PC-9 (cell line): Measurements from ENCODE around the gene CCAR1. TPM values are rescaled to one million over a fixed set of nuclear protein-coding genes. Genes with fewer than 3 reads are reported as not detected.
"Not testable (repeated sequence)": the region's sequence is repeated elsewhere in the genome, so short reads cannot be mapped to it uniquely, and the experiment has no call there.

Source experiments
- BruUV-seq: library from RNA; stranded (reverse); fragments of 400-500 nt; replicated peaks from 2 replicates; lab custom pipeline; 2021; lab: Mats Ljungman, UMichigan
- CTCF ChIA-PET: fragments of 300-600 bp; sonication (Branson Sonifier 250); formaldehyde crosslinking; loops from one replicate; lab custom pipeline; 2022; ENCODE audit warnings: antibody characterized with exemption; lab: Charles Lee
- POLR2A ChIA-PET: fragments of 300-600 bp; sonication (Branson Sonifier 250); formaldehyde crosslinking; loops from one replicate; lab custom pipeline; 2022; ENCODE audit warnings: antibody characterized with exemption; ENCODE audit not compliant: unreplicated experiment; lab: Charles Lee
- DNase-seq, 2 experiments: peaks; one replicate each; pipeline versions ENCODE4 v3.0.0 to v3.0.0-alpha.2; 2015 to 2022; ENCODE audit warnings: mixed read lengths in 1 of 2
- H2AFZ ChIP-seq: fragments of 200-600 bp; sonication (generic); 2 replicates; pipeline ENCODE4 v1.8.1; 2017; ENCODE audit warnings: antibody characterized with exemption
- H3F3A ChIP-seq: fragments of 200-600 bp; sonication (generic); 2 replicates; pipeline ENCODE4 v1.8.1; 2017; ENCODE audit warnings: antibody characterized with exemption, mild to moderate bottlenecking, low read depth; ENCODE audit not compliant: insufficient read depth
- H3K27ac ChIP-seq: fragments of 200-600 bp; sonication (generic); 2 replicates; pipeline ENCODE4 v1.6.1; 2016; ENCODE audit warnings: mixed run types
- H3K27me3 ChIP-seq: fragments of 200-600 bp; sonication (generic); 2 replicates; pipeline ENCODE4 v1.6.1; 2016; ENCODE audit warnings: low read depth, mixed run types; ENCODE audit not compliant: insufficient read depth
- H3K36me3 ChIP-seq: fragments of 200-600 bp; sonication (generic); 2 replicates; pipeline ENCODE4 v1.6.1; 2016; ENCODE audit warnings: low read depth, mixed run types
- H3K4me1 ChIP-seq: fragments of 200-600 bp; sonication (generic); replicated peaks from 2 replicates; pipeline ENCODE4 v1.6.1; 2016; ENCODE audit warnings: mixed run types; ENCODE audit not compliant: insufficient read depth
- H3K4me2 ChIP-seq: fragments of 200-600 bp; sonication (generic); 2 replicates; pipeline ENCODE4 v1.6.1; 2017; ENCODE audit warnings: mixed run types
- H3K4me3 ChIP-seq: fragments of 200-600 bp; sonication (generic); 2 replicates; pipeline ENCODE4 v1.6.1; 2016; ENCODE audit warnings: mixed run types
- H3K79me2 ChIP-seq: fragments of 200-600 bp; sonication (generic); 2 replicates; pipeline ENCODE4 v1.6.1; 2017; ENCODE audit warnings: low read depth, mixed run types
- H3K9me2 ChIP-seq: fragments of 200-600 bp; sonication (generic); 2 replicates; pipeline ENCODE4 v1.8.1; 2017; ENCODE audit warnings: mild to moderate bottlenecking; ENCODE audit not compliant: insufficient read depth
- H3K9me3 ChIP-seq: fragments of 200-600 bp; sonication (generic); 2 replicates; pipeline ENCODE4 v1.8.1; 2016; ENCODE audit warnings: low read depth; ENCODE audit not compliant: insufficient read depth
- H4K20me1 ChIP-seq: fragments of 200-600 bp; sonication (generic); 2 replicates; pipeline ENCODE4 v1.8.1; 2017; ENCODE audit not compliant: insufficient read depth
- EZH2 ChIP-seq: fragments of 200-600 bp; sonication (generic); IDR thresholded peaks from 2 replicates; pipeline ENCODE4 v1.8.0; 2017; ENCODE audit warnings: antibody characterized with exemption, low read depth
- intact Hi-C: fragments of 100-400 bp; cut with micrococcal nuclease; formaldehyde crosslinking; loops from one replicate; pipeline ENCODE4 v1.10.0; 2022; ENCODE audit not compliant: unreplicated experiment
- total RNA-seq: library from RNA; stranded (reverse); gene quantifications from 2 replicates; pipeline ENCODE4 v1.2.3, GENCODE V29; 2021
- TF ChIP-seq, protein P1 (sequence below): fragments of 200-600 bp; sonication (generic); conservative IDR thresholded peaks from 2 replicates; pipeline ENCODE4 v1.6.1; 2017; ENCODE audit warnings: mixed run types, antibody characterized with exemption, mild to moderate bottlenecking, moderate library complexity

CCAR1 gene
- total RNA-seq, 1 experiment from 2014 or later = 98.3 TPM

- intact Hi-C loops = no loop called here
- POLR2A ChIA-PET = no interaction called here
These were observed 95.9 kb downstream of the CCAR1 start for GRCh38 chr10:68816796-68817412.

DNA sequence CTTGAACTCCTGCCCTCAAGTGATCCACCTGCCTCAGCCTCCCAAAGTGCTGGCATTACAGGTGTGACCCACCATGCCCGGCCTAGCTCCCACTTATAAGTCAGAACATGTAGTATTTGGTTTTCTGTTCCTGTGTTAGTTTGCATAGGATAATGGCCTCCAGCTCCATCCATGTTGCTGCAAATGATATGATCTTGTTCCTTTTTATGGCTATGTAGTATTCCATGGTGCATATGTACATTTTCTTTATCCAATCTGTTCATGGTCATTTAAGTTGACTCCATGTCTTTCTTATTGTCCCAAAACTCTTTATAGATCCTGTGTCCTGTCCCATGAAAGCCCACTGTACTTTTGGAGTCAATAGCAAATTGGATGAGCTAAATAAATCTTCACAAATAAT, 99.3 kb downstream of the CCAR1 start:
- CTCF ChIA-PET = interaction anchor here (0.6 kb wide), 1 partner anchor 18 kb away, joined by 6 read pairs; no protein-coding TSS in a partner anchor
- Histone ChIP-seq H3K4me1 (peaks cover 20% of the 10 kb centered on the region), H3F3A (peaks cover 21% of the 10 kb centered on the region)
- H3K4me3 ChIP-seq, H3K9me2 ChIP-seq, H3K9me3 ChIP-seq, H3K4me2 ChIP-seq, POLR2A ChIA-PET, intact Hi-C loops, DNase-seq, H4K20me1 ChIP-seq, H3K27me3 ChIP-seq, BruUV-seq, H2AFZ ChIP-seq, H3K36me3 ChIP-seq, H3K27ac ChIP-seq, H3K79me2 ChIP-seq: not testable (repeated sequence)

More at GRCh38 chr10:68816796-68817412, 95.9 kb downstream of the CCAR1 start:
- Histone ChIP-seq H3K27me3 (no peaks in the 10 kb centered on the region), H3K36me3 (no peaks in the 10 kb centered on the region), H3K27ac (peak overlapping the region; percentile 17), H3K79me2 (no peaks in the 10 kb centered on the region), H3K4me2 (peak overlapping the region; percentile 37), H3K9me3 (no peaks in the 10 kb centered on the region), H4K20me1 (no peaks in the 10 kb centered on the region), H2AFZ (peak overlapping the region; percentile 46; the same call in 1 of the 2 replicates), H3K4me1 (peaks cover 20% of the 10 kb centered on the region), H3F3A (peaks cover 20% of the 10 kb centered on the region), H3K4me3 (no peak overlapping the region), H3K9me2 (no peaks in the 10 kb centered on the region)
- TF ChIP-seq EZH2 = no peak
- TF ChIP-seq, protein P1, sequence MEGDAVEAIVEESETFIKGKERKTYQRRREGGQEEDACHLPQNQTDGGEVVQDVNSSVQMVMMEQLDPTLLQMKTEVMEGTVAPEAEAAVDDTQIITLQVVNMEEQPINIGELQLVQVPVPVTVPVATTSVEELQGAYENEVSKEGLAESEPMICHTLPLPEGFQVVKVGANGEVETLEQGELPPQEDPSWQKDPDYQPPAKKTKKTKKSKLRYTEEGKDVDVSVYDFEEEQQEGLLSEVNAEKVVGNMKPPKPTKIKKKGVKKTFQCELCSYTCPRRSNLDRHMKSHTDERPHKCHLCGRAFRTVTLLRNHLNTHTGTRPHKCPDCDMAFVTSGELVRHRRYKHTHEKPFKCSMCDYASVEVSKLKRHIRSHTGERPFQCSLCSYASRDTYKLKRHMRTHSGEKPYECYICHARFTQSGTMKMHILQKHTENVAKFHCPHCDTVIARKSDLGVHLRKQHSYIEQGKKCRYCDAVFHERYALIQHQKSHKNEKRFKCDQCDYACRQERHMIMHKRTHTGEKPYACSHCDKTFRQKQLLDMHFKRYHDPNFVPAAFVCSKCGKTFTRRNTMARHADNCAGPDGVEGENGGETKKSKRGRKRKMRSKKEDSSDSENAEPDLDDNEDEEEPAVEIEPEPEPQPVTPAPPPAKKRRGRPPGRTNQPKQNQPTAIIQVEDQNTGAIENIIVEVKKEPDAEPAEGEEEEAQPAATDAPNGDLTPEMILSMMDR = no peak
- DNase-seq = peak; percentile 20 to 90
- no TSS peak for BruUV-seq
- CTCF ChIA-PET = no interaction called here

DNA sequence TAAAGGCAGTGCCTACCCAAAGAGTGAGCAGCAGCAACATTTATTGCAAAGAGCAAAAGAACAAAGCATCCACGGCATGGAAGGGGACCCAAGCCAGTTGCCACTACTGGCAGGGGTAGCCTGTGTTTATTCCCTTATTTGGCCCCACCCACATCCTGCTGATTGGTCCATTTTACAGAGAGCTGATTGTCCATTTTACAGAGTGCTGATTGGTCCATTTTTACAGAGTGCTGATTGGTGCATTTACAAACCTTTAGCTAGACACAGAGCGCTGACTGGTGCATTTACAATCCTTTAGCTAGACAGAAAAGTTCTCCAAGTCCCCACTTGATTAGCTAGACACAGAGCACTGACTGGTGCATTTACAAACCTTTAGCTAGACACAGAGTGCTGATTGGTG, 101.6 kb downstream of the CCAR1 start:
- H3K4me1 ChIP-seq, H3K9me2 ChIP-seq, H3K4me2 ChIP-seq, H4K20me1 ChIP-seq, BruUV-seq, H3K4me3 ChIP-seq, intact Hi-C loops, CTCF ChIA-PET, H3K27me3 ChIP-seq, H3K36me3 ChIP-seq, H3K9me3 ChIP-seq, H2AFZ ChIP-seq, H3K27ac ChIP-seq, H3K79me2 ChIP-seq, POLR2A ChIA-PET, DNase-seq: not testable (repeated sequence)
- peaks cover 10% of the 10 kb centered on the region; the same call in 1 of the 2 replicates for H3F3A ChIP-seq

DNA sequence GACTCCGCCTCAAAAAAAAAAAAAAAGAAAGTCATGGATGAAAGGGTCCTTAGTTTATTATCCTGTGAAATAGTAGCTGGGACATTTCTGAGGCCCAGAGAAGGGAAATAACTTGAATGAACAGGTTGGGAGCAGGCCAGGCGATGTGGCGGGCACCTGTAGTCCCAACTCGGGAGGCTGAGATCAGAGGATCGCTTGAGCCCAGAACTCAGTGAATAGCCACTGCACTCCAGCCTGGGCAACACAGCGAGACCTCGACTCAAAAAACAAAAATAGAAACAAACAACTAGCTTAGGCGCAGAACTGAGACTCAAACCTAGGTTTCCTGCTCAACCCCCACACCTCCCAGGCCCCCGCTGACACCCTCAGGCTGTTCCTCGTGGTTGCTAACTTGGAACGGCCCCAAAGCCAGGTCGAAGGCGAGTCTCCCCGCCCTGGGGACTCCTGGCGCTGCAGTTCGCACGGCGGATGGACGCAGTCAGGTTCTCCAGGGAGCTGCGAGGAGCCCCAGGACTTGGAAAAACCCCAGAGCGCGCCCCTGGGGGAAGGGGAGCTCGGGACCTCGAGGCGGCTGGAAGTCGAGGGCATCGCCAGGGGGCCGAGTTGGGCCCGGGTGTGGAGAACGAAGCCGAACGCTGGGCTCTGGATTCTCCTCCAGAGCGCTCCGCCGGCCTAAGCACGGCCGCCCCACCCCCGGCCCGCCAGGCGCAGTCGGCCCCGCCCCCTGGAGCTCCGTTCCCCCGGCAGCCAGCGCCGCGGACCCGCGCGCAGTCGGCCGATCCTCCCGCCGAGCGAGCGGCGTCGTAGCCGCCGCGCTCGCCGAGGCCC, 105.9 kb downstream of the CCAR1 start, which contains the start of gene STOX1:
Gene STOX1 (plus strand): TSS at position 768 of the 828 bp plus-strand sequence. CDS start 93 bp downstream, outside the sequence.
- Histone ChIP-seq H3K9me3 (no peaks in the 10 kb centered on the region), H3K27ac (no peak within 1 kb of the TSS), H3K79me2 (no peaks in the 10 kb centered on the region), H3K27me3 (no peaks in the 10 kb centered on the region), H4K20me1 (no peaks in the 10 kb centered on the region), H3K9me2 (no peaks in the 10 kb centered on the region), H3K36me3 (no peaks in the 10 kb centered on the region), H2AFZ (peak within 1 kb of the TSS; percentile 87), H3K4me2 (peak within 1 kb of the TSS; percentile 91), H3K4me1 (0 out of 2 replicates have a peak, but pooled peaks cover 13% of the 10 kb centered on the region), H3F3A (peaks cover 10% of the 10 kb centered on the region; the same call in 1 of the 2 replicates), H3K4me3 (peak within 1 kb of the TSS; percentile 89)
- no TSS peak for BruUV-seq
- CTCF ChIA-PET = interaction anchor here (0.5 to 1.0 kb wide), 7 partner anchors 12 to 809 kb away, joined by 3 to 12 read pairs (median 5); partner anchors contain the start of gene DDX50
- intact Hi-C loops = no loop called here
- peak; percentile 73 to 81 for DNase-seq
- TF ChIP-seq, protein P1 = no peak
- TF ChIP-seq EZH2 = no peak
- POLR2A ChIA-PET = interaction anchor here (0.5 to 0.7 kb wide), 3 partner anchors 42 to 673 kb away, joined by 3 to 4 read pairs (median 3); no protein-coding TSS in a partner anchor

DNA sequence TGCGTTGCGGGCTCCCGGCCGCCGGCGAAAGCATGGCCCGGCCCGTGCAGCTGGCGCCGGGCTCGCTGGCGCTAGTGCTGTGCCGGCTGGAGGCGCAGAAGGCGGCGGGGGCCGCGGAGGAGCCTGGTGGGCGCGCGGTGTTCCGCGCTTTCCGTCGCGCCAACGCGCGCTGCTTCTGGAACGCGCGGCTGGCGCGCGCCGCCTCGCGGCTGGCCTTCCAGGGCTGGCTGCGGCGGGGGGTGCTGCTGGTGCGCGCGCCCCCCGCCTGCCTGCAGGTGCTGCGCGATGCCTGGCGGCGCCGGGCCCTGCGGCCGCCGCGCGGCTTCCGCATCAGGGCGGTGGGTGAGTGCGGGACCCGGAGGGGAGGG, 106.5 kb downstream of the CCAR1 start:
- intact Hi-C loops, H2AFZ ChIP-seq, H3K9me3 ChIP-seq, H3K27me3 ChIP-seq, BruUV-seq, H3K36me3 ChIP-seq, H3K27ac ChIP-seq, H3K9me2 ChIP-seq, DNase-seq, H4K20me1 ChIP-seq, H3K79me2 ChIP-seq, H3F3A ChIP-seq: not testable (repeated sequence)
- ChIA-PET POLR2A (interaction anchor here (0.6 to 0.7 kb wide), 2 partner anchors 454 to 674 kb away, joined by 3 to 4 read pairs; no protein-coding TSS in a partner anchor), CTCF (interaction anchor here (0.6 to 1.0 kb wide), 5 partner anchors 13 to 808 kb away, joined by 3 to 12 read pairs (median 5); partner anchors contain the start of gene DDX50)
- Histone ChIP-seq H3K4me2 (peak overlapping the region; percentile 91; the same call in 1 of the 2 replicates), H3K4me1 (0 out of 2 replicates have a peak, but pooled peaks cover 15% of the 10 kb centered on the region), H3K4me3 (peak overlapping the region; percentile 89; the same call in 1 of the 2 replicates)
